GM18499 (cell line): ENCODE measurements around the gene TPRG1.

Experiments
- ATAC-seq: cut with Tn5 transposase; IDR thresholded peaks from one replicate; pipeline ENCODE4 v1.9.1; 2021; ENCODE audit warnings: moderate number of reproducible peaks; ENCODE audit not compliant: insufficient read depth, unreplicated experiment

The TPRG1 gene

DNA sequence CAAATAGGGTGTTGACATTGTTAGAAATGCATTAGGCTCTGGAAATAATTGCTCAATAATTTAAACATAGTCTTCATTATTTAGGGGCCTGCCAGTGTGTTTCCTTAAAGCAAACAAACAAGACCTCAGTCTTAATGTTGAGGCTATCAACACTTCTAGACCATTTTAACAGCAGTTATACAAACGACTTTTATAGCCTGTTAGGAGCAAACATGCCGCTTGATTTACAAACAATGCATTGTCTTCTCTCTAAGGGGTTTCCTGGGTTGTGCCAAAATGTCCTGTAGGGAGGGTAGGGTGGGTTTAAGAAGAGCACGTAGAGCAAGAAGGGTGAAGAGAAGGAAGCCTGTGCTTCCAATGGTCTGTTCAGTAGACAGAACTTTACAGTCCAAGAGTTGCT, 53.7 kb downstream of the TPRG1 start:
- ATAC-seq = no peak

DNA sequence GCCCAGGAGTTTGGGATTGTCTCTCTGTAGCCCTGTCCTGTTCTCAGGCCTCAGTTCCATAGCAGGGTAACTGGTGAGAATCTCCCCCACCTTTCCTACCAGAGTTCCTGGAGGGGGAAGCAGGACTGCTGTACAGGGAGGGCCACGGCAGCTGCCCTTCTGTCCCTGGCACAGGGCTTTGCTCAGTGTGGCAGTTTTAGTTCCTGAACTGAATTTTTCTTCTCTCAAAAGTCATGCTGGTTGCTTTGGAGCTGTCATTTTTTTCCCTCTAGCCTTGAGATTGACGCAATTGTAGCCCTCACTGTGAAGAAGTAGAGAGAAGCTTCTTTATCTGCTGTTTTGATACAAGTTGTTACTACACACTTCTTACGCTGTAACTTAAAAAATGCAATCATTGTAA, 55.5 kb downstream of the TPRG1 start:
- no peak for ATAC-seq

DNA sequence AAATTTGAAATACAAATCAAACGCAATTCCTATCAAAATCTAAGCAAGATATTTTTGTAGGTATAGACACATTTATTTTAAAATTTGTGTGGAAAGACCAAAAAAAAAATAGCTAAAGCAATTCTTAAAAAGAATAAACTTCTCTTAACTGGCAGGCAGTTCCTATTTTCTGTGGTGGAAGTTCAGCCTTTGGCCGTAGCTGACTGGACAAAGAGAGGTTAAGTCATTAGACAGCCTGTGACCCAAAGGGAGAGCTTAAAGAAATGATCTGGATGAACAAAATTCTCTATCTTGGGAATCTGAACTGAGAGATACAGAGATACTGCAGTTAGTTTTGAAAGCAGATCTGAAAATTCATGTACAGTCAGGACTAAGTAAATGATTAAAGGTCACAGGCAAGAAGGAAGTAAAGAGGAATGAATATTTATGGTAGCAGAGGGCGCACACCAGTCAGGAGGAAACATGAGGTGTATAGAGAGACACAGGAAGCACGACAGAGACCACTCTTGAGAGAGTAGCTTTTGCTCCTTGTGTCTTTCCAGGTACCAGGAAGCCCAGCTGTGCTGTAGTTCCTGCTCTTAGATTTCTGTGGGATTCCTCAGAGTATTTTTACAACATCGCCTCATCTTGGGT, 57.5 kb downstream of the TPRG1 start:
- ATAC-seq = no peak

DNA sequence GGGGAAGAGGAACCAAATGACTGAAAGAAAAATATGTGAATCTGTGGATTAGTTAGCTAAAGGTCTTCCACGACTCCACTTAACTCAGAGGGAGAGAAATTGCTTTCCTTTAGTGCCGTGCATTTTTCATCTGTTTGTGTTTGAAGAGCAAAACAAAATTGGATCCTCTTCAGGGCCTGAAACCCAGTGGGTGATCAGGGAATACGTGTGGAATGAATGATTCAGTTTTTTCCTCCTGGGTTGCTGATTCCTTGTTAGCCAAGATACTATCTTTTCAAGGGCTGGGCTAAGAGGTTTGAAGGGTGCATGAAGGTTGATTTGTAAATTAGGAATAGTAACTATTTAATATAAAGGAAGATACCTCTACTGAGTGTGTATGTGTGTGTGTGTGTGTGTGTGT, 61.0 kb downstream of the TPRG1 start:
- no peak for ATAC-seq

DNA sequence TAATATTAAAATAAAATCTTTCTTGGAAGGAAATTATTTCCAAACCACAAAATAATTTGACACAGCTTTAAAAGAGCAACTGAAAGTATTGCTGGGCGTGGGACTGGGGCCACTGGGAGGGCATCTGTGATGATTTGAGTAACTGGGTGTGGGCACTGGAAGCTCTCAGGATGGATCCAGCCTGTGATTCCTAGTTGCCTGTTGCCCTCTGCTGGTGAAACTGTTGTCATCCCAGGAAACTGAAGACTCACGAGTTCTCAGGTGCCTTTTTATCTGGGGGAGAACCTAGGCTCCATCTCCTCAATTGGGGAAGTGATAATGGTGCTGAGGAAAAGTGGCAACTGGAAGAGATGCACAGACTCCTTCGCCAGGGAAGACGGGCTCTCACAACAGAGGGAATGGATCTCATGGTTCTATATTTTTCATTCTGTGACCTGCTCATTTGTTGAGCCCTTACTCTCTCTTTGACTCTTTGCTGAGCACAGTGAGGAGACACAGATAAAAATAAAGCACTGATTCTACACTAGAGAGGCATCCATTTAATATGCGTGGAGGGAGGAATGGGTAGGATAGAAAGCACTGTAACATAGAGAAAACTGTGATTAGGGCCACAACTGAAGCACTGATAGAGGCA, 61.6 kb downstream of the TPRG1 start:
- ATAC-seq = no peak

DNA sequence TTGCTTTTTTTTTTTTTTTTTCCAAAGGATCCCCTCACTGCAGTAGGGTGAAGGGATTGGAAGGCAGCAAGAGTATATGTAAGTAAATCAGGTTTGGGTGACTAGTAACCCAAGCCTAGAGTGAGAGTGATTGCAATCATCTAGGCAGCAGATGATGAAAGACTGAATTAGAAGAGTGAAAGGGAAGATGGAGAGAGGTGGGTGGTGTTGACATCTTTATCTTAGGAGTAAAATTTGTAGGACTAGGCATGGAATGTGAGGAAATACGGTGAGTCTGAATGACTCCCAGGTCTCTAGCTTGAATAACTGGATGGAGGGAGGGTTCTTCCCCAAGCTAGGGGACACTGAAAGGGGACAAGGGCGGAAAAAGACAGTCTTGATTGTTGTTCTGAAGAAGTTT, 63.4 kb downstream of the TPRG1 start:
- no peak for ATAC-seq

DNA sequence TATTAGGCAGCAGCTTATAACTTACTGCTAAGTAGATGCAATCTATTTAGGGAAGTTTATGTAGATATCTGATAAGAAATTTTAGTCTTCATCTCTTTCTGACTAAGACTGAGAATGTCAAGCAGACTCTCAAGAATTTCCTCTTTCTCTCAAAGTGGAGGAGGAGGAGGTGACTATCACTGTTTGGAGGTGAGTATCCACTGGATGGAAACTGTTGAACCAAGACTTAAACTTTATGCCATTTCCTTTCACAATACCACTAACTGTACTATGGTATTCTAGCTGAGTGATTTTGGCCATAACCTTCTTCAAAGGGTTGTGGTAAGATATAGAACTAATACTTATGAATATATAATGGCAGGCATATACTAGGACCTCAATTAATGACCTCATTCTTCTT, 64.6 kb downstream of the TPRG1 start:
- ATAC-seq = no peak

DNA sequence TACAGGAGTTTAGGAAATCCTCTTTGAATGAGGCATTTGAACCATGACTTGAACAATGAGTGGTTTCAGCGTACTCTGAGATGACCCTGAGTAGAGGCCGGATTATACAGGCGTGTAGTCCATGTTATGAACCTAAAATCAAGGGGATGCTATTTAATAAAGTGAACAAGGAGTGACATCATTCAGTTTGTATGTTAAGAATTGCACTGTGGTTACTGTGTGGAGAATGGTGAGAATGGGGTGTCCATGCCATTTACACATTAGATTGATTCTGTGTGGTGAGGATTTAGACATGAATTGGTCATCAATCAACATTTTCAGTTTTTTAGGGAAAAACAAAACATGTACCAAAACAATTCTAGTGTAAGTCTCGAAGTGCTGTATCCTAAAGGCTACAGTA, 65.8 kb downstream of the TPRG1 start:
- ATAC-seq = no peak

DNA sequence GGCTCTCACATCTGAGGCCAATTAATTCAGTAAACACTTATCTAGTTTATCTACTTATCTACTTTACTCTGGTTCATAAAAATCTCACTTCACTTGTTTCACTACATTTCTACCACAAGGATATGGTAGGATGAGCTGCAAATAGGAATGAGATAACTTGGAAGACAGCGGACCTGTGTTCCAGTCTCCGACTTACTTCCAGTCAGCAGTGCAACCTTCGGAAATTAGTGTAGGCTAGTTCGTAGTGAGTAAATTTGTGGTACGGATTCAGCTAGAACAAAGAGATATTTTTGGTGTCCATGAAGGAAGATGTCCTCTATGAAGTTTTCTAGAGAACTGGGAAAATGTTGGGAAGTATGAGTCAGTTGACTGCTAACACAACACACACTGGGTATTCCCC, 66.3 kb downstream of the TPRG1 start:
- ATAC-seq = no peak

DNA sequence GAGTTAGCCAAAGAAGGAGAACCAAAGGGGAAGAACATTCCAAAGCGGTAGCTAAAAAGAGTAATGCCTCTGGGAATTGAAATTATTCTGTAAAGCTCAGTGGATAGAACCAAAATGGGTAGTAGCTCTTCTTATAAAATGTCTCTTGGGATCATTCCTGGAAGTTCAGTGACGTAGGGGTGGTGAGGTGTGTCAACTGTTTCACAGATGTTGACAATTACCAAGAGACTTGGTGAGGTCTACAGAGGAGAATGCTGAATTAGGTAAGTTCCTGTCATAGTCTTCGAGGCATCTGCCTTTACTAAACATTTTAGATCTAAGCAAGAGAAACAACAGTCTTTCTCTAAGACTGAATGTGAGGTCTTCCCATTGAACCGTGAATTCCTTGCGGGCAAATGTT, 67.8 kb downstream of the TPRG1 start:
- no peak for ATAC-seq

DNA sequence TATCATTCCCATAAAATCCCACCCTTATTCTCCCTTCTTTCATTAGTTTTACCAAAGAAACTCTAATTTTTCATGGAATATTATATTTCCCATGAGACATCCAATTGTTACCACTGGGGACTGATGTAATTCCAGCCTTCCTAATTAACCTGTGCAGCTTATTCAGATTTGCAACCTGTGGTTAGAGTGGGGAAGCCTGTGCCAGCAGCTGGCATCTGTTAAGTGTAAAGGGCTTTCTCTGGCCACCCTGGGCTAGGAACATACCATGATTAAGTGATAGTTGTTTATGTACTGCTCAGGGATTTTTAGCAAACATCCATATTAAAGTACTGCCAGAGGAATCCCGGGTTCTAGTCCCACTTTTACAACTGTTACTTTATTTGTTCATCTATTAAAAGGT, 78.2 kb downstream of the TPRG1 start:
- no peak for ATAC-seq

DNA sequence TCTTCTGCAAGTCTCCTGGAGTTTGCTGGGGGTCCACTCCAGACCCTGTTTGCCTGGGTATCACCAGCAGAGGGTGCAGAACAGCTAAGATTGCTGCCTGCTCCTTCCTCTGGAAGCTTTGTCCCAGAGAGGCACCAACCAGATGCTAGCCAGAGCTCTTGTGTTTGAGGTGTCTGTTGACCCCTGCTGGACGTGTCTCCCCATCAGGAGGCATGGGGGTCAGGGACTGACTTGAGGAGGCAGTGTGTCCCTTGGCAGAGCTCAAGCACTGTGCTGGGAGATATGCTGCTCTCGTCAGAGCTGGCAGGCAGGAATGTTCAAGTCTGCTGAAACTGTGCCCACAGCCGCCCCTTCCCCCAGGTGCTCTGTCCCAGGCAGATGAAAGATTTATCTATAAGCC, 86.5 kb downstream of the TPRG1 start:
- no peak for ATAC-seq

DNA sequence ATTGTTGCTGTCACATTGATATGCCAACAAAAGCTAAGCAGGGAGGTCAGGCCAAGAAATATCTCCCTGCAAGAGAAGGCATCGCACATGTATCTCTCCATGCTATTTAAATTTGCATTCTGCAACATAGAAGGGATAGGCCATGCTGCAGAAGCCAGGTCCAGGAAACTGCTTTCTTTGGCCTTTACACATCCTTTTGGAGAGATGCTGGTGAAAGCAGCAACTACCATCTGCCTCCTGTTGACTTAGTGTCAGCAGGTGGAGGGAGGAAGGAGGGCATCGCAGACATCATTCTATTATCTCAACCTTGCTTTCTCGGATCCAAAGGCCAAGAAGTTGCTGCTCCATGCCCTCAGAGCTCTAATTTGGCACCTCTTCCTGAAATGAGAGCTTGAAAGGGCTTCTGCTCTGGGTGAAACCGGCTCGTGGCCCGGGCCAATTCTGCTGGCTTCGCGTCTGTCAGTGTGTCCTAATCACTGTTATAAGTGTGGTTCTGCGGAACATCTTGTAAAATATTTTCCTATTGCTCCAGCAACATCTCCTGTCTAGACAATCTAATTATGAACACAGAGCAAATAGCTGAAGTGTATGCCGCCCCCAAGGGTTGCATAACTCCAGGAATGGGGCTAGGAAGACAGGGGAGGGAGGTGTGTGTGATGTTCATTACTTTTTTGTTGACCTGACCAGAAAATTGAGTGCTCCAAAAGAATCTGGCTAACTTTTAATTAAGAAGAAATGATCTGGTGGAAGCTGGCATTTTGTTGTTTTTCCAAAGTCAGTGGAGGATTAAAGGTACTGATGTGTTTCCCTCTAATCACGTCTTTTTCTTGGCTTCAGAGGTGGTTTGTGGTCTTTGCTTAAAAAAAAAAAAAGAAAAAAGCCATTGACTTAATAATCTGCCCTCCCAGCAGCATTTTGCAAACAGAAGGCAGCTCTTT, 89.1 kb downstream of the TPRG1 start:
- no peak for ATAC-seq

DNA sequence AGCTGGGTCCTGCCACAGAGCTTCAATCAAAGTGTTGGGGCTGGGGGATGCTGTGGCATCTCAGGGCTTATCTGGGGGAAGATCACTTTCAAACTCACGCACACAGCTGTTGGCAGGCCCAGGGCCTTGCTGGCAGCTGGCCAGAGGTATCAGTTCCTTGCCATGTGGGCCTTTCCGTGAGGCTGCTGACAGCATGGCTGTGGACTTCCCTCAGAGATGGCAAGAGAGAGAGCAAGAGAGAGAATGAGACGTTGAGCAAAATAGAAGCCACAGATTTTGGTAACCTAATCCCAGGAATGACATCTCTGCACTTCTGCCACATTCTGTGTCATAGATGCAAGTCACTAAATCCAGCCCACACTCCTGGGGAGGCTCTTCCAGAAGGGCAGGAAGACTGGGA, 91.0 kb downstream of the TPRG1 start:
- no peak for ATAC-seq

DNA sequence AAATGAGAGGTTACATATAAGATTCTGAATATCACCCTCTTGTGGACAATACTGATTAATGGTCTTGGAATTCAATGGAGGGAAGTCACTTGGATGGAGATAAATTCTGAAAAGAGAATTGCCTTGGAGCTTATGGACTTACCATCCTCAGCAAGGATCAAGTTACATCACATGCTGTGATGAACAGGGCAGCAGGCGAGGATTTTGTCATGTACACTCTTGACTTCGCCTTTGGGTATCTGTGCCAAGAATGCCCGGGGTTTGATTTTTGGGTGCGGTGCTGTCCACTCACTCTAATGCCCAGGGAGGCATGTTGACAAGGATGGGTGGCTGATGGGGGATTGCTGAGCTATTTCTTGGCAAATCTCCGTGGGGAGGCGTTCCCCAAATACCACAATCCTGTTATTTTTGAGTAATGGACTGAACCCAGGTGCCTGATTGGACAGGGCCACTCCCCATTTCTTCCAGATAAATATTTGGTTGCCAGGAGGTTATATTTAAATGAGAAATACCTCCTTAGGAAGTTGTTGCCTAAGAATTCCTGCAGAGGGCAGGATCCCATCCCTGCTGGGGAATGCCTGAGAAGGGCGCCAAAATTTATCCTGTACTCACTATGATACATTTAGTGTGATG, 96.3 kb downstream of the TPRG1 start:
- ATAC-seq = no peak

DNA sequence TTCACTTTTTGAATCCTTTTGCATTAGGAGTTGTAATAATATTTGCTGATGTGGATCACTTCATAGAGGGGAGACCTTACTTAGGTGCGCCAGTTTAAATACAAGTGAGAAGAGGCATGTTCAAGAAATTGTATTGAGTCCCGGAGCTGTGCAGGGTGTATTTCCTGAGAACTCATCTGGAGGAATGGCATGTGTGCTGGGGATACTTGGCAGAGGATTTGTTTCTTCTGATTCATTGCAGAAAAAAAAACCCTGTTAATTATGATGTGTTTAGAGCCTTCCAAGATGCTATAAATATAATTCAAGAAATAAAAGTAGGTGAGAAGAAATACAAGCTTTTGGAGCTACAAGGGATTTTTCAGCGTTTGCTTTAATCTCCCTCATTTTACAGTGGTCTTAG, 97.6 kb downstream of the TPRG1 start:
- ATAC-seq = no peak

DNA sequence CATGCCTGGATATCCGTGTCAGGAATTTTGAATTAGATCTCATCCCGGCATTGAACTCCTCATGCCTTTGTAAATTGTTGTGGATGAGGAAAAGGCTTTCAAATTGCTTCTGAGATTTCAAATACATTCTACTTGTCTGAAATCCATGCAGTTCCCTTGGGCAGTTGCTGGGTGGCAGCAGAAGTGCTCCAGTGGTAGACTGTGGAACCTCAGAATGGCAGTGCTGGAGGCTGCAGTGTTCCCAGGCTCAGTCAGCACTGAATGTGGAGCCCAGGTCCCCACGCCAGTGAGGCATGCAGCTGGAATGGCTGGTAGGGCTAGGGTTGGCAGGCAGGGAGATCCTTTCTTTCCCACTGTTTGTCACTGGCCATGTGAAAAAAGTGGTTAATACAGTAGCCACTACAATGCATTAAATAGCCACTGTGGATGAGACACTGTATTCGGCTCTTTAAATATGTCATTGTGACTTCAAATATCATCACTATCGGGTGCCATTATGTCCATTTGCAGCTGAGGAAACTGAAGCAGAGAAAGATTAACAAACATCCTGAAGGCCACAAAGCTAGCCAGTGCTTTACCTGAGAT, 98.6 kb downstream of the TPRG1 start:
- no peak for ATAC-seq

DNA sequence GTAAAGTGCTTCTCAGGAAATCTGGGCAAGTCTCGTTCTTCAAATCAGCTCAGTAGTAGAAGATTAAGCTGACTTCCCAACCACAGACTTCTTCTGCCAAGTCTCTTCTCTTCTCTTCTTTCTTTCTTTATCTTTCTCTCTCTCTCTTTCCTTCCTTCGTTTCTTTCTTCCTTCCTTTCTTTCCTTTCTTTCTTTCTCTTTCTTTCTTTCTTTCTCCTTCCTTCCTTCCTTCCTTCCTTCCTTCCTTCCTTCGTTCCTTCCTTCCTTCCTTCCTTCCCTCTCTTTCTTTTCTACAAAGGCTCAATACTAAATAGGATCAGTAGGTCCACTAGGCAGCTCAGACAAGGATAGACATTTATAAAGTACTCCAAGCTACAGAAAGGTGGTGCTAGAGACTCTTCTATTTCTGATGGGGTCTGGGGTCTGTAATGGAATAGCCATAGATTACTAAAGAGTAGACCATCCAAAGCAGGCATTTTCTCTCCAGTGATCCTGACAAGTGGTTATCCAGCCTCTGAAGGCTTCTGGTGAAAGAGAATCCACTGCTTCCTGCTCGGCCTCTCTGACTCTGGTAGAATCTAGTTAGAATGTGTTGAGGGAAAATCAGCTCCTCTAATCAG, 100.8 kb downstream of the TPRG1 start:
- ATAC-seq = no peak

DNA sequence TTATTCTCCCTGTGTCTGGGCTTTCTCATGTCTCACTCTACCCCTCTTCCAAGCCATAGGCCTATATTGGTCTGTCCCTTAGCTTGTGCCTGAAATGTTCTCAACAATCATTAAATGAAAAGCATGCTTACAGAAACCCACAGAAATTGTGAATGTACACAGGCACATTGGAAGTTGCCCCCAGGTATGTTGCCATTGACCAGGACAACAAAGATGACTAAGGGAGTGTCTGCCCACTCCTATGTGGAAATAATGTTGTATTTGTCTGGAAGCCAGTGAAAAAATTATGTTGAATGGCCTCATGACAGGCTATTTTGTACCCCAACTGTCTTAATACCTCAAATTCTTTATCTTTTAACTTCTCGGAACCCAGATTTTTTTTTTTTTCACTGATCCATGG, 102.0 kb downstream of the TPRG1 start:
- ATAC-seq = no peak

DNA sequence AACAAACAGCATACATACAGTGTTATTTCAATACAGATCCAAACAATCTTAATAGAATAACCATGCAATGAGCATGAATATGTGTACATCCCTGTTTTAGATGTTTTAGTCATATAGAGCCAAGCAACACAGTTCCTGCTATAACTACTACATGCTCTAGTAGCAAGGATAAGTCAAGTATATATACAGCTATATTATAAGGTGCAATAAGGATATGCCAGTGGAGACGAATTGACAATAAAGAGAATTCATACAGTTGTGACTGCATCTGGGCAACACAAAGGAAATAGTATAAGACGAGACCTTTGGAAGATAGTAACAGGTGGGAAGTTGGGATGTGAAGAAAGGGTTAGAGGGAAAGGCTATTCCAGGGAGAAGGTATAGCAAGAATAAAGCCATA, 103.4 kb downstream of the TPRG1 start:
- ATAC-seq = no peak
